ENCODE measurements around the gene ACTBL2. TPM values are rescaled to one million over a fixed set of nuclear protein-coding genes. Genes with fewer than 3 reads are reported as not detected.

The ACTBL2 gene
- polyA plus RNA-seq, 1 of the 3 experiments (the other 2 are of a cell fraction) = 0.99 TPM

DNA sequence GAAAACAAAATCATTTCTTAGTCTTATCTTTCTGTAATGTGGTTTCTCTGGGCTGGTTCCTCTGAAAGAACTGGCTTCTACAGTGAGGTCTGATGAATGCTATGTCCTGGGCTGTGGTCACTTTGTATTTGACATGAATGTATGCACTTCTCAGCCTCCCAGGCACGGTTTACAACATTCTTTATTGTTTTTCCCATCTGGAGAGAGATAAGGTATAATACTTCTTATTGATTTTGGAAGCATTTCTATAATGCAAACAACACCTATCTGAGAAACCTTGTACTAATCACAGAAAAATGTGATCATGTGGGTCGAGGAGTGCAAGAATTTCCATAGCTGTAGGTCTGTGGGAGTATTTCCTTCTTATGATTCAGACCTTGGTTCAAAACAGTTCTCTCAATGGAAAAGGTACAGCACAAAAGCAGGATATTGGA is 46.9 kb downstream of the ACTBL2 start (continued):
- TF ChIP-seq, protein P1, sequence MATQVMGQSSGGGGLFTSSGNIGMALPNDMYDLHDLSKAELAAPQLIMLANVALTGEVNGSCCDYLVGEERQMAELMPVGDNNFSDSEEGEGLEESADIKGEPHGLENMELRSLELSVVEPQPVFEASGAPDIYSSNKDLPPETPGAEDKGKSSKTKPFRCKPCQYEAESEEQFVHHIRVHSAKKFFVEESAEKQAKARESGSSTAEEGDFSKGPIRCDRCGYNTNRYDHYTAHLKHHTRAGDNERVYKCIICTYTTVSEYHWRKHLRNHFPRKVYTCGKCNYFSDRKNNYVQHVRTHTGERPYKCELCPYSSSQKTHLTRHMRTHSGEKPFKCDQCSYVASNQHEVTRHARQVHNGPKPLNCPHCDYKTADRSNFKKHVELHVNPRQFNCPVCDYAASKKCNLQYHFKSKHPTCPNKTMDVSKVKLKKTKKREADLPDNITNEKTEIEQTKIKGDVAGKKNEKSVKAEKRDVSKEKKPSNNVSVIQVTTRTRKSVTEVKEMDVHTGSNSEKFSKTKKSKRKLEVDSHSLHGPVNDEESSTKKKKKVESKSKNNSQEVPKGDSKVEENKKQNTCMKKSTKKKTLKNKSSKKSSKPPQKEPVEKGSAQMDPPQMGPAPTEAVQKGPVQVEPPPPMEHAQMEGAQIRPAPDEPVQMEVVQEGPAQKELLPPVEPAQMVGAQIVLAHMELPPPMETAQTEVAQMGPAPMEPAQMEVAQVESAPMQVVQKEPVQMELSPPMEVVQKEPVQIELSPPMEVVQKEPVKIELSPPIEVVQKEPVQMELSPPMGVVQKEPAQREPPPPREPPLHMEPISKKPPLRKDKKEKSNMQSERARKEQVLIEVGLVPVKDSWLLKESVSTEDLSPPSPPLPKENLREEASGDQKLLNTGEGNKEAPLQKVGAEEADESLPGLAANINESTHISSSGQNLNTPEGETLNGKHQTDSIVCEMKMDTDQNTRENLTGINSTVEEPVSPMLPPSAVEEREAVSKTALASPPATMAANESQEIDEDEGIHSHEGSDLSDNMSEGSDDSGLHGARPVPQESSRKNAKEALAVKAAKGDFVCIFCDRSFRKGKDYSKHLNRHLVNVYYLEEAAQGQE (IDR thresholded peaks at IDR 0.05; ENCODE audit: low read depth, low read length) = no peak
- TF ChIP-seq, protein P2, sequence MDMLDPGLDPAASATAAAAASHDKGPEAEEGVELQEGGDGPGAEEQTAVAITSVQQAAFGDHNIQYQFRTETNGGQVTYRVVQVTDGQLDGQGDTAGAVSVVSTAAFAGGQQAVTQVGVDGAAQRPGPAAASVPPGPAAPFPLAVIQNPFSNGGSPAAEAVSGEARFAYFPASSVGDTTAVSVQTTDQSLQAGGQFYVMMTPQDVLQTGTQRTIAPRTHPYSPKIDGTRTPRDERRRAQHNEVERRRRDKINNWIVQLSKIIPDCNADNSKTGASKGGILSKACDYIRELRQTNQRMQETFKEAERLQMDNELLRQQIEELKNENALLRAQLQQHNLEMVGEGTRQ (IDR thresholded peaks at IDR 0.05; ENCODE audit: borderline replicate concordance, low read depth, low read length) = no peak
- TF ChIP-seq PBX3 (IDR thresholded peaks at IDR 0.05) = peak; percentile 77
- TF ChIP-seq, protein P3, sequence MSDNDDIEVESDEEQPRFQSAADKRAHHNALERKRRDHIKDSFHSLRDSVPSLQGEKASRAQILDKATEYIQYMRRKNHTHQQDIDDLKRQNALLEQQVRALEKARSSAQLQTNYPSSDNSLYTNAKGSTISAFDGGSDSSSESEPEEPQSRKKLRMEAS (IDR thresholded peaks at IDR 0.05; ENCODE audit: low read depth) = no peak
- no peak for TF ChIP-seq RAD21 (IDR thresholded peaks at IDR 0.05; ENCODE audit: low read length)
- TF ChIP-seq TCF12 (IDR thresholded peaks at IDR 0.05) = peak; percentile 94
- no peak for TF ChIP-seq TAF1 (IDR thresholded peaks at IDR 0.05; ENCODE audit: borderline replicate concordance, low read depth, low read length)
- TF ChIP-seq GABPA (IDR thresholded peaks at IDR 0.05; ENCODE audit: low read depth) = no peak
- TF ChIP-seq FOXM1 (IDR thresholded peaks at IDR 0.05; ENCODE audit: low read depth) = peak; percentile 88
- no peak for TF ChIP-seq RCOR1 (IDR thresholded peaks at IDR 0.05; ENCODE audit: low read length)
- TF ChIP-seq MEF2A (IDR thresholded peaks at IDR 0.05; ENCODE audit: borderline replicate concordance, low read depth) = peak; percentile 39; the same call in 1 of the 2 replicates
- no peak for TF ChIP-seq FOXJ3 (CRISPR knock-in tag; IDR thresholded peaks at IDR 0.05)
- peak; percentile 92 for TF ChIP-seq TEAD4 (IDR thresholded peaks at IDR 0.05; ENCODE audit: borderline replicate concordance, insufficient read depth)
- TF ChIP-seq GATA2 (CRISPR knock-in tag; IDR thresholded peaks at IDR 0.05) = no peak
- no peak for TF ChIP-seq ZBTB33 (IDR thresholded peaks at IDR 0.05; ENCODE audit: borderline replicate concordance, low read depth)
- TF ChIP-seq IRF3 (IDR thresholded peaks at IDR 0.05; ENCODE audit: low read depth, low read length) = no peak
- TF ChIP-seq YY1 (IDR thresholded peaks at IDR 0.05; ENCODE audit: low read depth) = no peak
- peak; percentile 80 for TF ChIP-seq JUND (IDR thresholded peaks at IDR 0.05)
- TF ChIP-seq RXRA (IDR thresholded peaks at IDR 0.05; ENCODE audit: borderline replicate concordance, low read depth) = peak; percentile 62; the same call in 1 of the 2 replicates
